ENCODE measurements around the gene XK. TPM values are rescaled to one million over a fixed set of nuclear protein-coding genes. Genes with fewer than 3 reads are reported as not detected.

Gene XK
- total RNA-seq, result under 0.01 TPM in 1 of 2 replicates, not detected in the other

GRCh38 chrX:37685381-37686359 is at the start of gene XK:
TSS of gene XK (plus strand) at chrX:37685791. CDS start at chrX:37685962, 171 bp downstream.

DNA sequence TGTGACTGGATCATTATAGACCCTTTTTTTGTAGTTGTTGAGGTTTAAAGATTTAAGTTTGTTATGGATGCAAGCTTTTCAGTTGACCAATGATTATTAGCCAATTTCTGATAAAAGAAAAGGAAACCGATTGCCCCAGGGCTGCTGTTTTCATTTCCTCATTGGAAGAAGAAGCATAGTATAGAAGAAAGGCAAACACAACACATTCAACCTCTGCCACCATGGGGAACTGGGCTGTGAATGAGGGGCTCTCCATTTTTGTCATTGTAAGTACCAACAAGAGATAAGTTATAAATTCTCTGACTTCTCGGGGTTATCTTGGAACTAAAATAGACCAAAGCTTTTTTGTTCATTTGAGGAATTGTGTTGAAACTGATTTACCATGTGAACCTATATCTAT is 94.3 kb downstream of the XK start, which contains the start of gene CYBB:
Gene CYBB (plus strand): TSS at position 203 of the 400 bp plus-strand sequence. CDS start 19 bp downstream, at position 222.

Other genes starting within 250 kb of the XK start
- under 0.01 TPM in 1 of 2 replicates, not detected in the other for gene LANCL3, start 114.1 kb upstream of the XK start, total RNA-seq
- gene CYBB, start 94.3 kb downstream of the XK start, total RNA-seq, result not detected in 2 replicates
- 22.8 and 24.2 TPM in 2 replicates for gene DYNLT3, start 161.8 kb downstream of the XK start, total RNA-seq

Data from subcutaneous preadipocyte (primary cell).